ENCODE results near the gene PLET1. TPM values are rescaled to one million over a fixed set of nuclear protein-coding genes. Genes with fewer than 3 reads are reported as not detected.

The PLET1 gene
- total and polyA plus RNA-seq, 9 of the 15 experiments (the other 6 are each of a cell fraction or from before 2014, with no cell fraction given): not detected

DNA sequence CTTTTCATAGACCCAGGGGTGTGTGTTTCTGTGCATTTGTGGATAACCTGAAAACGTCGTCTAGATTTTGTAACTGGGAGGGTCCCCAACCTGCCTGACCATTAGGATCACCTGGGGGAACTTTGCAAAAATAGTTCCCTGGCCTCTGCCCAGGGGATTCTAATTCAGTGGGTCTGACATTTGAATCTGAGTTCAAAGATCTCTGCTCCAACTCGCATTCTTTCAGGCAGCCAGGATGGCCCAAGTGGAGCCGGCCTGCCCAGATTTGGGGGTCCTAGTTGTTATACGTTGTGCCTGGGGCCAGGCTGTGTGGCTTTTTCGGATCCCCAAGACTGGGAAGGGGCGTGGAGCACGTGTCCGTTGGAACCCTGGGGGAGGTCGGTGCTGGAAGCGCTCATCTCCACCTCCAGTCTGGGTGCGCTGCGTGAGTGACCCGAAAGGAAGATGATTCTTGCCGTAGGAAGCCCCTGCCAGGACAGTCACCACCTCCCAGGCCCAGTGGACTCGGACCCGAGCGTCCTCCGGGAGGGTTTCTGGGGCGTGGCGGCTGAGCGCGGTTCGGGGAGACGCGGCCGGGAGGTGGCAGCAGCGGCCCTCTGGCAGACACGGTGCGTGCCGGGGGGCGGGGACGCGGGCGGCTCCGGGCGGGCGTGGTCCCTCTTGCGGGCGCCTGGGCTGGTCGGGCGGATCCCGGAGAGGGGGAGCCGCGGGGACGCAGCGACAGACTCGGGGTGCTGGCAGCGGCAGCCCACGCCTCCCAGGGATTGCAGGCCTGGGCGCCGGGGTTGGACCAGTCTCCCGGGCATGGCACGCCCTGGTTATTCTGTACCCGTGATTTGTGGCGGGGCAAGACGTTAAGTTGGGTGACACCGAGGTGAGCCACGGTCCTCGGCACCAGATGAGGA lies 29.2 kb upstream of the PLET1 start (continued):
- TF ChIP-seq PHTF2 (CRISPR knock-in tag; IDR thresholded peaks at IDR 0.05) (no peak), CAMTA2 (CRISPR knock-in tag; conservative IDR thresholded peaks at IDR 0.05) (no peak), RBFOX2 (IDR thresholded peaks at IDR 0.05; ENCODE audit: low read depth, low read length) (0 out of 2 replicates have a peak, but pooled peaks have one; percentile 25), HMG20A (CRISPR knock-in tag; conservative IDR thresholded peaks at IDR 0.05) (no peak), NRF1 (conservative IDR thresholded peaks at IDR 0.05 in 1 of 2, IDR thresholded peaks at IDR 0.05 in 1 of 2) (no peak), YY1 (IDR thresholded peaks at IDR 0.05; ENCODE audit: borderline replicate concordance in 1 of 3, control insufficient read depth in 1 of 3, extremely low read depth in 1 of 3, insufficient read depth in 3 of 3, insufficient read length in 1 of 3, insufficient replicate concordance in 2 of 3, low read depth in 1 of 3, low read length in 2 of 3) (peak in 1 of 3 experiments; percentile 32), KAT7 (CRISPR knock-in tag; IDR thresholded peaks at IDR 0.05; ENCODE audit: borderline replicate concordance) (0 out of 2 replicates have a peak, but pooled peaks have one; percentile 36), YBX1 (IDR thresholded peaks at IDR 0.05) (no peak), KDM5B (IDR thresholded peaks at IDR 0.05; ENCODE audit: insufficient replicate concordance, low read depth, low read length) (no peak), ZNF717 (CRISPR knock-in tag; IDR thresholded peaks at IDR 0.05) (no peak), GTF2F1 (IDR thresholded peaks at IDR 0.05; ENCODE audit: low read depth, low read length) (no peak), PYGO2 (tag; IDR thresholded peaks at IDR 0.05) (no peak), ETS2 (tag; IDR thresholded peaks at IDR 0.05; ENCODE audit: borderline replicate concordance, poor library complexity, severe bottlenecking) (no peak)
- TF ChIP-seq, protein P1, sequence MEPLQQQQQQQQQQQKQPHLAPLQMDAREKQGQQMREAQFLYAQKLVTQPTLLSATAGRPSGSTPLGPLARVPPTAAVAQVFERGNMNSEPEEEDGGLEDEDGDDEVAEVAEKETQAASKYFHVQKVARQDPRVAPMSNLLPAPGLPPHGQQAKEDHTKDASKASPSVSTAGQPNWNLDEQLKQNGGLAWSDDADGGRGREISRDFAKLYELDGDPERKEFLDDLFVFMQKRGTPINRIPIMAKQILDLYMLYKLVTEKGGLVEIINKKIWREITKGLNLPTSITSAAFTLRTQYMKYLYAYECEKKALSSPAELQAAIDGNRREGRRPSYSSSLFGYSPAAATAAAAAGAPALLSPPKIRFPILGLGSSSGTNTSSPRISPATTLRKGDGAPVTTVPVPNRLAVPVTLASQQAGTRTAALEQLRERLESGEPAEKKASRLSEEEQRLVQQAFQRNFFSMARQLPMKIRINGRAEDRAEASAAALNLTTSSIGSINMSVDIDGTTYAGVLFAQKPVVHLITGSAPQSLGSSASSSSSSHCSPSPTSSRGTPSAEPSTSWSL (CRISPR knock-in tag; IDR thresholded peaks at IDR 0.05; ENCODE audit: borderline replicate concordance): no peak
- TF ChIP-seq, protein P2, sequence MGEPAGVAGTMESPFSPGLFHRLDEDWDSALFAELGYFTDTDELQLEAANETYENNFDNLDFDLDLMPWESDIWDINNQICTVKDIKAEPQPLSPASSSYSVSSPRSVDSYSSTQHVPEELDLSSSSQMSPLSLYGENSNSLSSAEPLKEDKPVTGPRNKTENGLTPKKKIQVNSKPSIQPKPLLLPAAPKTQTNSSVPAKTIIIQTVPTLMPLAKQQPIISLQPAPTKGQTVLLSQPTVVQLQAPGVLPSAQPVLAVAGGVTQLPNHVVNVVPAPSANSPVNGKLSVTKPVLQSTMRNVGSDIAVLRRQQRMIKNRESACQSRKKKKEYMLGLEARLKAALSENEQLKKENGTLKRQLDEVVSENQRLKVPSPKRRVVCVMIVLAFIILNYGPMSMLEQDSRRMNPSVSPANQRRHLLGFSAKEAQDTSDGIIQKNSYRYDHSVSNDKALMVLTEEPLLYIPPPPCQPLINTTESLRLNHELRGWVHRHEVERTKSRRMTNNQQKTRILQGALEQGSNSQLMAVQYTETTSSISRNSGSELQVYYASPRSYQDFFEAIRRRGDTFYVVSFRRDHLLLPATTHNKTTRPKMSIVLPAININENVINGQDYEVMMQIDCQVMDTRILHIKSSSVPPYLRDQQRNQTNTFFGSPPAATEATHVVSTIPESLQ (CRISPR knock-in tag; IDR thresholded peaks at IDR 0.05): no peak
- TF ChIP-seq, protein P3, sequence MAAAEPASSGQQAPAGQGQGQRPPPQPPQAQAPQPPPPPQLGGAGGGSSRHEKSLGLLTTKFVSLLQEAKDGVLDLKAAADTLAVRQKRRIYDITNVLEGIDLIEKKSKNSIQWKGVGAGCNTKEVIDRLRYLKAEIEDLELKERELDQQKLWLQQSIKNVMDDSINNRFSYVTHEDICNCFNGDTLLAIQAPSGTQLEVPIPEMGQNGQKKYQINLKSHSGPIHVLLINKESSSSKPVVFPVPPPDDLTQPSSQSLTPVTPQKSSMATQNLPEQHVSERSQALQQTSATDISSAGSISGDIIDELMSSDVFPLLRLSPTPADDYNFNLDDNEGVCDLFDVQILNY (CRISPR knock-in tag; IDR thresholded peaks at IDR 0.05): no peak
- TF ChIP-seq, protein P4, sequence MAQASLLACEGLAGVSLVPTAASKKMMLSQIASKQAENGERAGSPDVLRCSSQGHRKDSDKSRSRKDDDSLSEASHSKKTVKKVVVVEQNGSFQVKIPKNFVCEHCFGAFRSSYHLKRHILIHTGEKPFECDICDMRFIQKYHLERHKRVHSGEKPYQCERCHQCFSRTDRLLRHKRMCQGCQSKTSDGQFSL (CRISPR knock-in tag; IDR thresholded peaks at IDR 0.05): no peak
- TF ChIP-seq, protein P4 (tag; IDR thresholded peaks at IDR 0.05): no peak
- TF ChIP-seq, protein P5, sequence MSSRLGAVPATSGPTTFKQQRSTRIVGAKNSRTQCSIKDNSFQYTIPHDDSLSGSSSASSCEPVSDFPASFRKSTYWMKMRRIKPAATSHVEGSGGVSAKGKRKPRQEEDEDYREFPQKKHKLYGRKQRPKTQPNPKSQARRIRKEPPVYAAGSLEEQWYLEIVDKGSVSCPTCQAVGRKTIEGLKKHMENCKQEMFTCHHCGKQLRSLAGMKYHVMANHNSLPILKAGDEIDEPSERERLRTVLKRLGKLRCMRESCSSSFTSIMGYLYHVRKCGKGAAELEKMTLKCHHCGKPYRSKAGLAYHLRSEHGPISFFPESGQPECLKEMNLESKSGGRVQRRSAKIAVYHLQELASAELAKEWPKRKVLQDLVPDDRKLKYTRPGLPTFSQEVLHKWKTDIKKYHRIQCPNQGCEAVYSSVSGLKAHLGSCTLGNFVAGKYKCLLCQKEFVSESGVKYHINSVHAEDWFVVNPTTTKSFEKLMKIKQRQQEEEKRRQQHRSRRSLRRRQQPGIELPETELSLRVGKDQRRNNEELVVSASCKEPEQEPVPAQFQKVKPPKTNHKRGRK (tag; IDR thresholded peaks at IDR 0.05): no peak
